GM06990 (cell line): ENCODE results near the gene CAPZB.

Experiments used
- DNase-seq: peaks from one replicate; pipeline ENCODE4 v3.0.0-alpha.2; 2011; ENCODE audit not compliant: insufficient read length; ENCODE audit errors: extremely low read depth
- H3K27me3 ChIP-seq: replicated peaks from 2 replicates; pipeline ENCODE4 v1.6.0; 2011; ENCODE audit warnings: low read length; ENCODE audit not compliant: control insufficient read depth, insufficient read depth
- H3K36me3 ChIP-seq: 2 replicates; pipeline ENCODE4 v1.5.1; 2011; ENCODE audit warnings: low read length; ENCODE audit not compliant: control insufficient read depth, insufficient read depth
- H3K4me3 ChIP-seq: replicated peaks from 2 replicates; pipeline ENCODE4 v1.5.1; 2011; ENCODE audit warnings: low read depth, mild to moderate bottlenecking, control low read depth, low read length
- TF ChIP-seq, protein P1 (sequence below): IDR thresholded peaks from 2 replicates; pipeline ENCODE4 v1.5.1; 2011; ENCODE audit warnings: low read length, control low read depth, mild to moderate bottlenecking, inconsistent platforms; ENCODE audit not compliant: insufficient read depth, poor library complexity, severe bottlenecking

Gene CAPZB

DNA sequence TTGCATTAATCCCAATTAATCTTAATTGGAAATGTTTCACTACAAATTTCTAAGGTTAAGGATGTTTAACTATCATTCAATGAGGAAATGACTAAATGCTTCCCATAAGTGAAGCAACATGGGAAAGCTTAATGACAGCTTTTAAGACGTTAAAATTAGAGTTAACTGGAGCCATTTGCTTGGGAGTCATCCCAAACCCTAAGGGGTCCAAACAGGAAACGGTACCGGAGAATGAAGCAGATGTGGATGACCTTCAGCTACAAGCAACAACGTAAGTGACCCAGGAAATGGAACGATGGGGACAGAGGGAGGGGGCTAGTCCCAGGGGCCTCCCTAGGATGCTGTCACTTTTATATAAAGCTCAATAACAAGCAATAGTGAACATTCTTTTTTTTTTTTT is 62.2 kb downstream of the CAPZB start:
- TF ChIP-seq, protein P1, sequence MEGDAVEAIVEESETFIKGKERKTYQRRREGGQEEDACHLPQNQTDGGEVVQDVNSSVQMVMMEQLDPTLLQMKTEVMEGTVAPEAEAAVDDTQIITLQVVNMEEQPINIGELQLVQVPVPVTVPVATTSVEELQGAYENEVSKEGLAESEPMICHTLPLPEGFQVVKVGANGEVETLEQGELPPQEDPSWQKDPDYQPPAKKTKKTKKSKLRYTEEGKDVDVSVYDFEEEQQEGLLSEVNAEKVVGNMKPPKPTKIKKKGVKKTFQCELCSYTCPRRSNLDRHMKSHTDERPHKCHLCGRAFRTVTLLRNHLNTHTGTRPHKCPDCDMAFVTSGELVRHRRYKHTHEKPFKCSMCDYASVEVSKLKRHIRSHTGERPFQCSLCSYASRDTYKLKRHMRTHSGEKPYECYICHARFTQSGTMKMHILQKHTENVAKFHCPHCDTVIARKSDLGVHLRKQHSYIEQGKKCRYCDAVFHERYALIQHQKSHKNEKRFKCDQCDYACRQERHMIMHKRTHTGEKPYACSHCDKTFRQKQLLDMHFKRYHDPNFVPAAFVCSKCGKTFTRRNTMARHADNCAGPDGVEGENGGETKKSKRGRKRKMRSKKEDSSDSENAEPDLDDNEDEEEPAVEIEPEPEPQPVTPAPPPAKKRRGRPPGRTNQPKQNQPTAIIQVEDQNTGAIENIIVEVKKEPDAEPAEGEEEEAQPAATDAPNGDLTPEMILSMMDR, result no peak
- DNase-seq, result no peak
- Histone ChIP-seq H3K4me3 (no peak overlapping the region), H3K36me3 (peaks cover 22% of the 10 kb centered on the region), H3K27me3 (no peaks in the 10 kb centered on the region)

DNA sequence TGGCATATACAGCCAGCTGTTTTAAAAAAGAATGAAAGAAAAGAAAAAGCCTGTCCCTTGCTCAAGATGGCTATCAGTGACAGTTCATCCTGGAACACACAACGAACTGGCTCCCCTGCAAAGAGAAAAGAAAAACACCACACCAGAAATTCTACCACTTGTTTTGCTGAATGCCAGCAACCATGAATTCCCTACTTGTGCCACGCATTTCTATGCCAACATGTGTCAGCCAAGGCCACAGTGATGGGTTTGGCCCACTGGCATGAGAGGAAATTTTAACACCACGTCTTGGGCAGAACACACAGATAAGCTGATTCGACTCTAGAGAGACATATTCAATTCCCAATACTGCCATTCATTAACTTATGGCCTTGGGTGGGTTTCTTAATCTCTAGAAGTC is 64.0 kb downstream of the CAPZB start:
- Histone ChIP-seq H3K27me3 (no peaks in the 10 kb centered on the region), H3K4me3 (no peak overlapping the region), H3K36me3 (peaks cover 16% of the 10 kb centered on the region)
- no peak for DNase-seq
- TF ChIP-seq, protein P1, result no peak

DNA sequence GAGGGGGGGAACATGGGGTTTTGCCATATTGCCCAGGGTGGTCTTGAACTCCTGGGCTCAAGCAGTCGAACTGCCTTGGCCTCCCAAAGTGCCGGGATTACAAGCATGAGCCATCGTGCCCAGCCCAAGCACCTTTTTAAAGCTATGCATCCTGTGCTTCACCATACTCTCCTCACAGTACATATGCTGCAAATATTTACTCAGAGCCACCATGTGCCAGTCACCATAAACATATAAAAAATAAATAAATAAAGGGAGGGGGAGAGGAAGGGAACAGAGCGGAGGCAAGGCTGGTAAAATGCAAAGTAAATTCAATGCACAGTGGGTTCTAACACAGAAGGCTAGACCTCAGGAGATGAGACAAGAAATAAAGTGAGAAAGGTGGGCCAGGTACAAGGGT is 64.7 kb downstream of the CAPZB start:
- no peak for DNase-seq
- H3K36me3 ChIP-seq, result peaks cover 13% of the 10 kb centered on the region

DNA sequence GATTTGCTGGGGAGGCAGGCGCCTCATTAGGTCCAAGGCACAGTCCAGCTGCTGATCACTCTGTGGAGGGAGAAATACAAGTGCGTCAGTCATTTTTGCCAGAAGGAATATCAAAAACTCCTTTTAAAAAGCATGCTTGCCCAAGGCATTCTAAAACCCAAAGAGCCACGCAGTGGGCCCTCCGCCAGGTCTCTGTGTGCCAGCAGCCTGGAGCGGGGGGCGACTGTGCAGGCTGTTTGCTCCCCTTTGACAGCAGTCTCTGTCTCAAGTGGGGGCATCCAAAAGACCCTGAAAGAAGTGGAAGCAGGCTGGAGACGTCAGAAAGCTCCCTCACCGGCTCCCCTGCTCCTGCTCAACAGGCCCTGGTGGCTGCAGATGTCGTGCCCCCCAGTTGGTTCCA is 65.6 kb downstream of the CAPZB start:
- H3K36me3 ChIP-seq, result peaks cover 13% of the 10 kb centered on the region
- no peak for DNase-seq
- no peaks in the 10 kb centered on the region for H3K27me3 ChIP-seq
- TF ChIP-seq, protein P1, result no peak
- H3K4me3 ChIP-seq, result no peak overlapping the region

More for the DNA sequence above, 64.7 kb downstream of the CAPZB start:
- Histone ChIP-seq H3K27me3 (no peaks in the 10 kb centered on the region), H3K4me3 (no peak overlapping the region)
- TF ChIP-seq, protein P1, result no peak

DNA sequence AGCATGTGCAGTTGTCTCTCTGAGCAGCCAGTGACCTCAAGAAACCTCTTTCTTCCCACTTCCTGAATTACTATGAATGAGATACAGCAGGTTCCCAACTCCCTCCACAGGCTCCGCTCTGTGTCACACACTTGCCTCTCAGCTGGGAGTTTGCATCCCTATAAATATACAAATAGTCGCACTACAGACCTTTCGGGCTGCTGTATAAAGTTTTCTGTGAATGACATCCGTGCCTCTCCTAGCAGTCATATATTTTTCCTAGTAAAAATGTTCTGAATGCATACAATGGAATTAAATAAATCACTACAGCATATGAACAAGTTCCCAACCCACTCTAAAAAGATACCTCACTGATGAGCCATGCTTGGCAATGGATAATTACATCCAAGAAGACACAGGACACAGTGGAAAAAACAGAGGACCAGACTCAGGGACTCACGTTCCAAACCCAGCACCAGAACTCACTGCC is 66.8 kb downstream of the CAPZB start:
- H3K36me3 ChIP-seq, result peaks cover 15% of the 10 kb centered on the region
- TF ChIP-seq, protein P1, result no peak
- DNase-seq, result no peak

DNA sequence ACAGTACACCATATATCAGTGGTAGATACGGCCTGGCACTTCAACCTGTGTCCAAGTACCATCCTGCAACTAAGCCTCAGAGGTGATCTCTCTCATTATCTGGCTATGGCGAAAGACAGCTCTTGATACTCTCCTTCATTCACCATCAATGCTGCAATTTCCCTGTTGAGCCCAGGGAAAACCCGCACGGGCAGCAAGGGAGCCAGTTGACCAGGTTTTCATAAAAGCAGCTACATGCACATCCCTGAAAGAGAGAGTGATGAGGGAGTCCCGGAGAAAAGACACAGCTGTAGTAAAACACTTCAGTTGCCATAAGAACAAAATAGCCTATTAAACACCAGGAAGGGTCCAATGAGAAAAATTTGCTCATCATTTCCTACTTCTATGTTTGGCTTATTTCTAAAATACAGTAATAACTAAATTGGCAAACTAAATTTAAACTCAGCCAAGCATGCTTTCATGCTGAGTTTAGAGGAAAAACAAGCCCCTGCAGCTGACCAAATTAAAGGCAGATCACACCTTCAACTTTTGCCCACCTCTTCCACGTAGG is 68.3 kb downstream of the CAPZB start:
- H3K36me3 ChIP-seq, result peaks cover 15% of the 10 kb centered on the region
- no peak overlapping the region for H3K4me3 ChIP-seq
- TF ChIP-seq, protein P1, result no peak
- DNase-seq, result no peak
- no peaks in the 10 kb centered on the region for H3K27me3 ChIP-seq

More for the DNA sequence above, 66.8 kb downstream of the CAPZB start:
- Histone ChIP-seq H3K27me3 (no peaks in the 10 kb centered on the region), H3K4me3 (no peak overlapping the region)
